Ovary (tissue), 9 donors: Measurements from ENCODE around the gene NXT1. TPM values are rescaled to one million over a fixed set of nuclear protein-coding genes. Genes with fewer than 3 reads are reported as not detected.

Source experiments
- DNase-seq, 5 donors: peaks; one replicate each; pipeline ENCODE4 v3.0.0-alpha.2; 2019 to 2020
- H3K27ac ChIP-seq, 2 donors: fragments of 200-600 bp; one replicate each; pipeline versions ENCODE4 v1.5.1 to v1.8.0; 2019 to 2022
- H3K27me3 ChIP-seq: fragments of 200-600 bp; one replicate; pipeline ENCODE4 v1.8.0; 2022
- H3K36me3 ChIP-seq: fragments of 200-600 bp; sonication (generic); one replicate; pipeline ENCODE4 v1.5.1; 2019
- H3K4me1 ChIP-seq: one replicate; pipeline ENCODE4 v1.8.1; 2013; ENCODE audit warnings: mild to moderate bottlenecking, moderate library complexity; ENCODE audit not compliant: insufficient read depth
- H3K4me3 ChIP-seq: fragments of 200-600 bp; sonication (generic); one replicate; pipeline ENCODE4 v1.5.1; 2017
- H3K9me3 ChIP-seq, 2 donors: fragments of 200-600 bp in 1 of 2; sonication (generic) in 1 of 2; one replicate each; pipeline versions ENCODE4 v1.5.1 to v1.8.1; 2013 to 2019; ENCODE audit warnings: mild to moderate bottlenecking in 1 of 2, moderate library complexity in 1 of 2
- EP300 ChIP-seq: sonication (generic); formaldehyde crosslinking; IDR thresholded peaks from one replicate; pipeline ENCODE4 v1.6.1; 2017; ENCODE audit warnings: antibody characterized with exemption
- POLR2A ChIP-seq: fragments of 450-650 bp; IDR thresholded peaks from one replicate; pipeline ENCODE4 v1.6.1; 2017; ENCODE audit warnings: antibody characterized with exemption, mild to moderate bottlenecking, moderate library complexity
- WGBS, 3 donors: extraction: QIAGEN DNeasy Blood & Tissue Kit in 1 of 3; methylation state at CpG; one replicate each; pipeline versions ENCODE4 v1.1.5 to v1.1.7; 2013 to 2017; 5-methylcytosine and 5-hydroxymethylcytosine counted together
- intact Hi-C, 4 donors: fragments of 100-400 bp; cut with DNase I; formaldehyde crosslinking; loops; one replicate each; pipeline versions ENCODE4 v1.11.0 to v1.15.1; 2022 to 2023
- polyA plus RNA-seq, 2 donors: library from polyadenylated mRNA; stranded (reverse); fragments of 200-250 nt in 1 of 2; fragments of 350-450 nt in 1 of 2; fragmentation: Illumina TruSeq in 1 of 2; extraction: RNeasy Lipid Tissue Mini Kit (QIAGEN cat#74804) in 1 of 2; gene quantifications; one replicate each; pipeline ENCODE4 v1.2.3, GENCODE V29; 2013 to 2014
- total RNA-seq, 7 donors: library from RNA; depleted of rRNA in 2 of 7; stranded (reverse); fragments of >200 nt in 2 of 7; fragmentation: NEBNext Ultra II Directional in 3 of 7; extraction: Animal tissue kit (Norgen Biotek cat#: 25700) in 3 of 7; gene quantifications; one replicate each; pipeline versions ENCODE4 v1.1.0 to v1.2.4, GENCODE V29; 2016 to 2023
- TF ChIP-seq, protein P1 (sequence below), 3 donors: fragments of 450-650 bp in 2 of 3; fragments of 200-600 bp in 1 of 3; IDR thresholded peaks; one replicate each; pipeline versions ENCODE4 v1.5.1 to v1.8.0; 2016 to 2022; ENCODE audit warnings: antibody characterized with exemption in 3 of 3, mild to moderate bottlenecking in 1 of 3
- donor health status: DM: no; HTN: no; CAD: no; lungs with moderate emphysema.
- donor health status: DM: no; HTN: no; CAD: no.
- donor health status: Bipolar disorder and iron deficiency.
- donor health status: DM: yes; HTN: yes; CAD: no.
- donor health status: DM: no; HTN: no; CAD: no.
- donor health status: DM: yes; HTN: yes; CAD: no.

The NXT1 gene
- total and polyA plus RNA-seq, 9 donors, result 19.2 to 44.6 (median 28.3) TPM

DNA sequence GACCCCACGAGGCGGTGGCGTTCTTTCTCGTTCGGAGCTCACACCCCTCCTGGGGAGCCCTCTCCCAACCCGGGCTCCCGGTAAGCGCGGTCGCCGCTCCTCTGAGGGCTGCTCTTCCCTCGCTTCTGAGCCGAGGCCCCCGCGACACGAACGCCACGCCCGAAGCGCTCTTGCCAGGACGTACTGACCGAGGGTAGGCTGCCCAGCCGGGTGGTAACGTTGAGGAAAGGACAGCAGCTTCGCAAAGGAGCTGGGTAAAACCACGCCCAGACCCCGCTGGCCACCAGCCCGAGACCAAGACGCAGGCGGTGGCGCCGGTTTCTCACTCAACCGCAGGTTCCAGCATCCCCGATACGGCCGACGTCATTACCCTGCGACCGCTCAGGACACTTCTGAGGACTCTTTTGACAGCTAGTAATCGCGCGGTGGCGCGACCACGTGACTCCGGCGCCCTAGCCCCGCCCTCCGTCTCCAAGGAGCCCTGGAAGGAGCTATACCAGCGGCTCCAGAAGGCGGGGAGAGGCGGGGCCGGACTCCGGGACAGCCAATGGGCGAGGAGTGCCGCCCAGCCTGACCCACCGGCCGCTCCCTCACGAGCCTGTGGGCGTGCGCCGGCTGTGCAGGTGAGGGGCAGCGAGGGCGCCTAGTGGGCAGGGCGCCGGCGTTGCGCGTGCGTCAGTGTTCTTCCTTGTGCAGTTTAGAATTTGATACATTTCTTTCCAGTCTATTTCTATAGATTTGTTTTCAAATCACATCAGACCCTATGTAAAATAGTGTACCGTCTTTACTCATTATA is 7.4 kb downstream of the NXT1 start:
- Histone ChIP-seq H3K36me3 (no peaks in the 10 kb centered on the region), H3K4me1 (peaks cover 6% of the 10 kb centered on the region), H3K4me3 (peak overlapping the region; percentile 57), H3K9me3 (no peaks in the 10 kb centered on the region), H3K27ac (peak overlapping the region; percentile 90 to 95), H3K27me3 (no peaks in the 10 kb centered on the region)
- peak; percentile 100 for DNase-seq
- intact Hi-C loops, result loop anchor here in 2 of 4 donors (10.0 kb wide), 3 partner anchors 57 to 1697 kb away; partner anchors contain the start of genes ACSS1 (in 1 of the 2) and CST3 (in 1 of the 2)
- 0 to 1% (median 0%) methylated on average over 65 to 71 of the region's 71 CpGs for WGBS, 3 donors
- TF ChIP-seq POLR2A, result peak; percentile 54
- peak; percentile 45 for TF ChIP-seq EP300
- TF ChIP-seq, protein P1, sequence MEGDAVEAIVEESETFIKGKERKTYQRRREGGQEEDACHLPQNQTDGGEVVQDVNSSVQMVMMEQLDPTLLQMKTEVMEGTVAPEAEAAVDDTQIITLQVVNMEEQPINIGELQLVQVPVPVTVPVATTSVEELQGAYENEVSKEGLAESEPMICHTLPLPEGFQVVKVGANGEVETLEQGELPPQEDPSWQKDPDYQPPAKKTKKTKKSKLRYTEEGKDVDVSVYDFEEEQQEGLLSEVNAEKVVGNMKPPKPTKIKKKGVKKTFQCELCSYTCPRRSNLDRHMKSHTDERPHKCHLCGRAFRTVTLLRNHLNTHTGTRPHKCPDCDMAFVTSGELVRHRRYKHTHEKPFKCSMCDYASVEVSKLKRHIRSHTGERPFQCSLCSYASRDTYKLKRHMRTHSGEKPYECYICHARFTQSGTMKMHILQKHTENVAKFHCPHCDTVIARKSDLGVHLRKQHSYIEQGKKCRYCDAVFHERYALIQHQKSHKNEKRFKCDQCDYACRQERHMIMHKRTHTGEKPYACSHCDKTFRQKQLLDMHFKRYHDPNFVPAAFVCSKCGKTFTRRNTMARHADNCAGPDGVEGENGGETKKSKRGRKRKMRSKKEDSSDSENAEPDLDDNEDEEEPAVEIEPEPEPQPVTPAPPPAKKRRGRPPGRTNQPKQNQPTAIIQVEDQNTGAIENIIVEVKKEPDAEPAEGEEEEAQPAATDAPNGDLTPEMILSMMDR (IDR thresholded peaks at IDR 0.05), result peak in 1 of 3 donors; percentile 20

DNA sequence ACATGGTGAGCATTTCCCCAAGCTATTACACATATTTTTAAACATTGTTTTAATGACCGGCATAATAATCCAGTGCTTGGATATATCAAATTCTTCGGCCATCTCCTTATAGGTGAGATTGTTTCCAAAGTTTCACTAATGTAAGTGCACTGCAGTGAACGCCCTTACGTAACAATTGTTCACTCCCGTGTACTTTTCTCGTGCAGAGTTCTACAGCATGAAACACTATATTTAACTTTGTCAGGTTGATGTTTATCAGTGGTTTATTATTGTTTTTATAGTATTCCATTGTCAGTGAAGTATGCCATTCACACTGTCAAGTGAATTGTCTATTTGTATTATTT is 7.9 kb downstream of the NXT1 start:
- intact Hi-C loops, result loop anchor here in 2 of 4 donors (10.0 kb wide), 3 partner anchors 56 to 1696 kb away; partner anchors contain the start of genes ACSS1 (in 1 of the 2) and CST3 (in 1 of the 2)
- TF ChIP-seq, protein P1 (IDR thresholded peaks at IDR 0.05), result no peak
- TF ChIP-seq EP300, result no peak
- TF ChIP-seq POLR2A, result no peak
- peak overlapping the region in 1 of 2 donors; percentile 95 for H3K27ac ChIP-seq

DNA sequence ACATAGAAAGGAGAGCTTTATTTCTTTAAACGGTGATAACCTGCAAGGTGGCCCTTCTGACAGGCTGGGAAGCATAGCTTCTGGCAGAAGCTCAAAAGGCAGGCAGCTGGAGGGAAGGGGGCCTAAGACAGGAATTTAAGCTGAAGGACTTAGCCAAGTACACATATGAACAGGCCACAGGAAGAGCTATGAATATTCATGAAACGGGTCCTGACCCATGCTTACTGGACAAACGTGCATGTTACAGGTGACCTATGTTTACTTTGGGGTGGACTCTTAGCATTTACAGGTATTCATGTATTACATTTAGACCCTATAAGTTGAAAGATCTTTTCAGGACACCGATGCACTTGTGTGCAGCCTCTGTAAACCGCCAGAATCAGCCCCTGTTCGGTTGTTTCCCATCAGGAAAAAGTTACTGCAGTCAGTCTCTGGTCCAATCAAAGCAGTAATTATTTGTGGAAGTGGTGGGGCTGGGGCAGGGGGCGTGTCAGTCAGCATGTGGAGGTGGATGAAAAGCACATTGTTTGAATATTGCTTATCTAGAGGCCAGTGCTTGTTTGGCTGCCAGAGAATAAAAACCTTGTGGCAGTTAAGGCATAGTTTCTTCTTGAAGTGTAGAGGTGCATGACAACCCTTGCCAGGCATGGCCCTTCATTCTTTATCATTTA is 8.5 kb downstream of the NXT1 start:
- H3K9me3 ChIP-seq, result no peaks in the 10 kb centered on the region
- no peak for DNase-seq

More for the DNA sequence above, 7.9 kb downstream of the NXT1 start:
- Histone ChIP-seq H3K36me3 (no peaks in the 10 kb centered on the region), H3K4me3 (peak overlapping the region; percentile 57), H3K9me3 (no peaks in the 10 kb centered on the region), H3K4me1 (peaks cover 10% of the 10 kb centered on the region), H3K27me3 (no peaks in the 10 kb centered on the region)
- DNase-seq, result no peak
- WGBS, 3 donors, result 10 to 15% (median 14%) methylated on average over 6 of the region's 6 CpGs

GRCh38 chr20:23360531-23360930 is 9.9 kb downstream of the NXT1 start:
- DNase-seq, result no peak
- Histone ChIP-seq H3K27me3 (no peaks in the 10 kb centered on the region), H3K36me3 (no peaks in the 10 kb centered on the region), H3K4me1 (peaks cover 10% of the 10 kb centered on the region), H3K27ac (peak overlapping the region in 1 of 2 donors; percentile 99), H3K4me3 (no peak overlapping the region), H3K9me3 (no peaks in the 10 kb centered on the region)
- intact Hi-C loops, result loop anchor here in 3 of 4 donors (5.0 to 10.0 kb wide), 4 partner anchors 47 to 274 kb away; partner anchors contain the start of genes NAPB (in 2 of the 3) and CST3 (in 1 of the 3)
- TF ChIP-seq EP300 (no peak), POLR2A (no peak)
- TF ChIP-seq, protein P1 (IDR thresholded peaks at IDR 0.05), result no peak
- WGBS, 3 donors, result 49 to 75% (median 54%) methylated on average over 1 of the region's 1 CpG

More for the DNA sequence above, 8.5 kb downstream of the NXT1 start:
- H3K27me3 ChIP-seq, result no peaks in the 10 kb centered on the region
- 52 to 69% (median 60%) methylated on average over 7 of the region's 7 CpGs for WGBS, 3 donors
- H3K4me1 ChIP-seq, result peaks cover 10% of the 10 kb centered on the region
- H3K4me3 ChIP-seq, result no peak overlapping the region
- intact Hi-C loops, result loop anchor here in 2 of 4 donors (10.0 kb wide), 3 partner anchors 56 to 1696 kb away; partner anchors contain the start of genes ACSS1 (in 1 of the 2) and CST3 (in 1 of the 2)
- TF ChIP-seq, protein P1 (IDR thresholded peaks at IDR 0.05), result no peak
- TF ChIP-seq EP300 (no peak), POLR2A (no peak)
- no peak overlapping the region for H3K27ac ChIP-seq
- H3K36me3 ChIP-seq, result no peaks in the 10 kb centered on the region
